Limb (tissue), 2 donors: ENCODE results near the gene ADCY4.

Experiments used
- DNase-seq, 2 donors: peaks; one replicate each; pipeline ENCODE4 v3.0.0-alpha.2; 2016; ENCODE audit errors: extremely low spot score in 2 of 2

Gene ADCY4

DNA sequence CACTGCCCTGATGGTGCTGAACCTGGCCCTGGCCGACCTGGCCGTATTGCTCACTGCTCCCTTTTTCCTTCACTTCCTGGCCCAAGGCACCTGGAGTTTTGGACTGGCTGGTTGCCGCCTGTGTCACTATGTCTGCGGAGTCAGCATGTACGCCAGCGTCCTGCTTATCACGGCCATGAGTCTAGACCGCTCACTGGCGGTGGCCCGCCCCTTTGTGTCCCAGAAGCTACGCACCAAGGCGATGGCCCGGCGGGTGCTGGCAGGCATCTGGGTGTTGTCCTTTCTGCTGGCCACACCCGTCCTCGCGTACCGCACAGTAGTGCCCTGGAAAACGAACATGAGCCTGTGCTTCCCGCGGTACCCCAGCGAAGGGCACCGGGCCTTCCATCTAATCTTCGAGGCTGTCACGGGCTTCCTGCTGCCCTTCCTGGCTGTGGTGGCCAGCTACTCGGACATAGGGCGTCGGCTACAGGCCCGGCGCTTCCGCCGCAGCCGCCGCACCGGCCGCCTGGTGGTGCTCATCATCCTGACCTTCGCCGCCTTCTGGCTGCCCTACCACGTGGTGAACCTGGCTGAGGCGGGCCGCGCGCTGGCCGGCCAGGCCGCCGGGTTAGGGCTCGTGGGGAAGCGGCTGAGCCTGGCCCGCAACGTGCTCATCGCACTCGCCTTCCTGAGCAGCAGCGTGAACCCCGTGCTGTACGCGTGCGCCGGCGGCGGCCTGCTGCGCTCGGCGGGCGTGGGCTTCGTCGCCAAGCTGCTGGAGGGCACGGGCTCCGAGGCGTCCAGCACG is 18.9 kb downstream of the ADCY4 start:
- DNase-seq = no peak

GRCh38 chr14:24315243-24315806 is 19.5 kb downstream of the ADCY4 start:
- no peak for DNase-seq

DNA sequence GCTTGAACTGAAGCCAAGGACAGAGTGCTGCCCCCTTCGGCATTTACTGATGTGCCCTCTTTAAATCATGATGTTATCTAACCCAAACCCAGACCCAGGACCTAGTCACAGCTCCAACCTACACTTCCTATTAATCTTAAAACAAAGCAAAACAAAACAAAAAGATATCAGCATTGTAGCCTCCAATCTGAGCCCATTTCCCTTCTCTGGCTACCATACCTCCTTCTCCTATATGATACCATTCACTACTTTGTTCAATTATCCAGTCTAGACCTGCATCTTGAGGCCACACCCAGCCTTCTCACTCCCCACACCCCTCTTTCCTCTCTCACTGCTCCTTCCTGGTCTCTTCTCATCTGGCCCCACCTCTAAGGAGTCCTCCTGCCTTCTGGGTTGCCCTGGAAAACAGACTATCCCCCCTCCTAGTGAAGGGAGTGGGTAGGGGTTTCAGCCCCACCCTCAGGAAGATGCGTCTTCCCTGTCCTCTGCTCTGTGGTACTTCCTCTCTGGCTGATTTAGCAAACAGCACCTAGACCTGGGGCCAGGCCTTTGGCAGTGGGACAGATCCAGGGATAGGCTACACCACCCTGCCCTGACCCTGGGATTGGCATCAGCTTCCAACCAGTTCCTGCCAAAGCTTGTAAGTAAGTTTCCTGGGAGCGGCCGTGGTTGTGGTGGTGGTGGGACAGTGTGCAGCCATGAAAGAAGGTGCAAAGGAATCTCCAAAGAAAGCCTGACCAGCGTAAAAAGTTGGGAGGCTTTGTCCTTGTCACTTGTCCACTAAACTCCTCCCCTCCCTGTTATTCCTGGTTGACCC is 20.3 kb downstream of the ADCY4 start:
- no peak for DNase-seq

GRCh38 chr14:24313913-24314312 is 21.0 kb downstream of the ADCY4 start:
- no peak for DNase-seq

GRCh38 chr14:24312736-24313507 is 21.9 kb downstream of the ADCY4 start:
- DNase-seq = no peak

DNA sequence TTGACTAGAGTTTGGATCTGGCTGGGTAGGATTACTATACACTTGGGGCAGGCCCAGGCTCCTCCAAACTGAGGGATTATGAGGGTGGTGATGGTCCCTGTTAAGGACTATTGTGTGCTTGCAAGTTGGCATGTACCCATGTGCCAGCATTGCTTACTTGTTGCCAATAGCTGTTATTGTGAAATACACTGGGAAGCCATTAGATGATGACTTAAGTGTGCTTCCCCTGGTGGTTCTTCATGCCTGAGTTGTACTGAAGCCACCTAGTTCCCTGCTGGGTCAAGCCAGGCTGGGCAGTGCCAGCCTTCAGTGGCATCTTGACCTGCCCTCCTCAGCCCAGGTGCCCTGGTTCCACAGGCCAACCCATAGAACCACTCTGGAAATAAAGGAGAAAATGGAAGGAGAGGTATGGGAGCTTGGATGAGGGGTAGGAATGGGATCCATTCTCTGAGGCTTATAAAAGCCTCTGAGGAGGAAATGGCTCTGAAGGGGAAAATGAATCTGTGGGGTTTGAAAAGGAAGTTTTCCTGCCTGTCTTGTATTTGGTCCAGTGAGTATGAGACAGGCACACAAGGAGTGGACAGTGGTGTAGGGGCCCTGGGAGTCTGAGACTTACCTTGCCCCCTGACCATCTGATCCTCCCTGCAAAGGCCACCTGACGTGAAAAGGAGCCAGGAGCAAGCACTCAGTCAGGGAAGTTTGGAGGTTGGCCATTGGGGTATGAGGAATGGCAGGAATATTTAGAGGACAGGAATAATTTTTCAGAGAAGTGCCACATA is 22.8 kb downstream of the ADCY4 start:
- no peak for DNase-seq

DNA sequence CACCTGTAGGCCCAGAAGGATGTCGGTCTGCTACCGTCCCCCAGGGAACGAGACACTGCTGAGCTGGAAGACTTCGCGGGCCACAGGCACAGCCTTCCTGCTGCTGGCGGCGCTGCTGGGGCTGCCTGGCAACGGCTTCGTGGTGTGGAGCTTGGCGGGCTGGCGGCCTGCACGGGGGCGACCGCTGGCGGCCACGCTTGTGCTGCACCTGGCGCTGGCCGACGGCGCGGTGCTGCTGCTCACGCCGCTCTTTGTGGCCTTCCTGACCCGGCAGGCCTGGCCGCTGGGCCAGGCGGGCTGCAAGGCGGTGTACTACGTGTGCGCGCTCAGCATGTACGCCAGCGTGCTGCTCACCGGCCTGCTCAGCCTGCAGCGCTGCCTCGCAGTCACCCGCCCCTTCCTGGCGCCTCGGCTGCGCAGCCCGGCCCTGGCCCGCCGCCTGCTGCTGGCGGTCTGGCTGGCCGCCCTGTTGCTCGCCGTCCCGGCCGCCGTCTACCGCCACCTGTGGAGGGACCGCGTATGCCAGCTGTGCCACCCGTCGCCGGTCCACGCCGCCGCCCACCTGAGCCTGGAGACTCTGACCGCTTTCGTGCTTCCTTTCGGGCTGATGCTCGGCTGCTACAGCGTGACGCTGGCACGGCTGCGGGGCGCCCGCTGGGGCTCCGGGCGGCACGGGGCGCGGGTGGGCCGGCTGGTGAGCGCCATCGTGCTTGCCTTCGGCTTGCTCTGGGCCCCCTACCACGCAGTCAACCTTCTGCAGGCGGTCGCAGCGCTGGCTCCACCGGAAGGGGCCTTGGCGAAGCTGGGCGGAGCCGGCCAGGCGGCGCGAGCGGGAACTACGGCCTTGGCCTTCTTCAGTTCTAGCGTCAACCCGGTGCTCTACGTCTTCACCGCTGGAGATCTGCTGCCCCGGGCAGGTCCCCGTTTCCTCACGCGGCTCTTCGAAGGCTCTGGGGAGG is 23.9 kb downstream of the ADCY4 start, which contains the start of gene LTB4R:
Gene LTB4R (plus strand): TSS at position 857 of the 959 bp plus-strand sequence. CDS start 4,150 bp downstream, outside the sequence.
- peak; percentile 72 to 81 for DNase-seq

DNA sequence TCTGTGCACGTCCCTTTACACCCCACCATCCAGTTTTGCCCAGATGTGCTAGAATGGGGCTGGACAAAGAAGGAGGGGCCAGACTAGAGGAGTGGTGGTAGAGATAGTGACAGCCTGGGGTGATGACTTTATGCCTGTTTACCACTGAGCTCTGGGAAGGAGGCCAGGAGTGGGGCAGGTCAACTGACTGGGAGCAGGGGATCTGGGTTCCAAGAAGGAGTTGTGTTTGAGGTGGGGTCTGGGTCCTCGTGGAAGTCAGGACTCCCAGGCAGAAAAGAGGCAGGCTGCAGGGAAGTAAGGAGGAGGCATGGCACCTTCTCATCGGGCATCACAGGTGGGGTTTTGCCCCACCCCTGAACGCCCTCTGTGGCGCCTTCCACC is 24.6 kb downstream of the ADCY4 start:
- DNase-seq = no peak

DNA sequence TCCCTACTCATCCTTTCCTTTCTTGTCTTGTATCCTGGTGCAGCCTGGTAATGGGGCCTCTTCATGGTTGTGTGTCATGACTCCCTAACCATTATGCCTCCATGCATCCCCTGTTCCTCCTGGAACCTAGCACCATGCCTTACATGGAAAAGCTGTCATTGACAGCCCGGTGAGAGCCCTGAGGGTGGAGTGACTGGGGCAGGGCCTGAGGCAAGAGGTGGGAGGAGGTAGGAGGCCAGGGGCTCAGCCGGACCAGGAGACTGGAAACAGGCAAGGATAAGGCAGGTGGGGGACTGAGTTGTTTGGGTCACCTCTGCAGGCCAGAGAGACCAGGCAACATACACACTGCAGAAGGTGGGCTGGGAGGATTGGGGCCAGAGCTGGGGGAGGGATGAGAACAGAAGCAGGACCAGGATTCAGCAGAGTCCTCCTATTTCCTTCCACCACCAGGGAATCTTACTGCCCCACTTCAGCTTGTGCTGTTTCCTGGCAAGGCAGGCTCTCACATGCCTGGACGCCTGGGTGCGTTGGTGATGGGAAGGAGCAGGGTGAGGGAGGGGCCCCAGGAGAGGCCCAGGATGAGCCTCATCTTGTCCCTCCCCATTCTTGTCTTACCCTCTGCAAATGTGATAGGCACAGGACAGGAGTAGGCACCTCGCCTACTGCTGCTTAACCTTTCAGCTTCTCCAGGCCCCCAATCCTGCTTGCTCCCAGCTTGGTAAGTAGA is 25.2 kb downstream of the ADCY4 start, which contains the start of gene LTB4R2:
Gene LTB4R2 (plus strand): TSS at position 603 of the 727 bp plus-strand sequence. CDS start 525 bp downstream, outside the sequence.
- DNase-seq = no peak

DNA sequence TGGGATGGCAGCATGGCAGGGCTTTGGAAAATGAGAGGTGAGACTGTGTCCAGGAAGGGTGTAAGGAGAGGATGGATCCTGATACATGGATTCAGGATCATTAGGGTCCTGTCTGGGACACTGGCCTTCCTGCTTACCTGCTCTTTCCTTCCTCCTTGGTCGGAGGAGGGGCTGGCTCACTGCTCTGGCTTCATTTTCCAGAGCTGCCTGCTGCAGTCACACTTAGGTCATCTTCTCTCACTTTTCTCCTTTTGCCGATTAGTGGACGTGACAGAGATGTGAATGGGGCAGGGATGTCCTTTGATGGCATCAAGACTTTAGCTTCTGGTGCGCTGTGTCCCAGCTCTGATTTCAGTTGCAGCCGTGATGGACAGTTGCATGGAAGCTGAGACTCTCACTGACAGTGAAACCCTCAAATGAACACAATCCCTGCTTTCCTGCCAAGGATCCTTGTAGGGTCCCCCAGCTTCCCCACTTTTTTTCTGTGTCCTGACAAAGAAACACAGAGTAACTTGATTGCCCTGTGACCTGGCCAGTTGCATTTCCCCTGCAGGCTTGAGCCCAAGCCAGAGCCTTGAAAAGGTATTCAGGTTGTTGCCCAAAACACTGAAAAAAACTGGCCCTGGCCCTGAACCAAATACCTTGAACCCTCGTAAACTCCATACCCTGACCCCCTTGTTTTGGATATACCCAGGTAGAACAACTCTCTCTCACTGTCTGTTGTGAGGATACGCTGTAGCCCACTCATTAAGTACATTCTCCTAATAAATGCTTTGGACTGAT is 26.3 kb downstream of the ADCY4 start:
- DNase-seq = no peak

DNA sequence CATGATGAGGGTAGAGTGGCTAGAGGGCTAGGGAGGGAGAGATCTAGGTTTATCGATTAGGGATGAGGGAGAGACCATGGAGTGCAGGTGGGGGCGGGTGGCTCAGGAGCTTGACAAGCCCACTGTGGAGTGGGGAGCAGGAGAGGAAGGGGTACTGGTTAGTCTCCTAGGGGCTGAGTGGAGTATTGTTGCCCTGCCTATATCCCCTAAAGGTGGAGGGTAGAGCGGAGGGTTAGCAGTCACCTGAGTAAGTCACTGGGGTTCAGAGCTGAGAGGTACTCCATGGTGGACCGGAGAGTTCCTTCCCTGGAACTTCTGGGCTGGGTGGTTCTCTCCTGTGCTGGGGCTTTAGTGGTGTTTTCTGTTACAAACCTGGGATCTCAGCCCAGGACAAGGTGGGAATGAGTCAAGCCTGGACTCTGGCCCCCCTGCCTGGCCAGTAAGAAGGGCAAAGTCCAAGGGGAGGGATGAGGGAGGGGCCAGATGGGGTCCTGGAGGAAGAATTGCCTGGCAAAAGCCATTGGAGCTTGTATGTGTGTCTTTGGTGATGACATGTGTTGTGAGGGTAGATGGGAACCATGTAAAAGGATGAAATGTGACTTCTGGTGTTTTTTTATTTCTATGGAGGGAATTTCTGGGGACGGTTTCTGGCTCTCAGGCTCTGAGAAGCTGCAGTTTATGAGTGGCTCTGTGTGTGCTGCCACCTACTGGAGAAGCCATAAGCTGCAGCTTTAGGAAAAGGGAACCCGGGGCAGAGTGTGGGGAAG is 27.1 kb downstream of the ADCY4 start, which contains the start of gene CIDEB:
Gene CIDEB (minus strand): TSS at position 403 of the 767 bp plus-strand sequence. CDS start 119 bp downstream, at position 284.
- peak; percentile 43 to 70 for DNase-seq

DNA sequence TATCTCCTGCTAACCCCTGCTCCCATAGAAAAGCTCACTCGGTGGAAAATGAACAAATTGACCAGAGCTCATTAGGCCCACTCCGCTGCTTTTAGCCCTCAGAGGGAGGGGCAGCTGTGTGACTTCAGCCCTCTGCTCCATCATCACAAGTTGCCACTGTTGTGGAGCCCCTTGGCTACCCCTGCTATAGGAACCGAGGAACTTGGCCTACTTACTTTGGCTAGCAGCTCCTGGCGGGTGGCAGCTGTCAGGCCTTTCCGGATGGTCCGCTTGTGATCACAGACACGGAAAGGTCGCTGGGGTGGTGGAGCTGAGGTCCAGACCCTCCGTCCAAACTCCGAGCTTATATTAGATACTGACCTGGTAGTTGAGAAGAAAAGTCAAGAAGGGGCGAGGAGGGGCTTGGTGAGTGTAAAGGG is 27.7 kb downstream of the ADCY4 start:
- no peak for DNase-seq

- no peak for DNase-seq
Measured at GRCh38 chr14:24304019-24304387, 30.9 kb downstream of the ADCY4 start.

DNA sequence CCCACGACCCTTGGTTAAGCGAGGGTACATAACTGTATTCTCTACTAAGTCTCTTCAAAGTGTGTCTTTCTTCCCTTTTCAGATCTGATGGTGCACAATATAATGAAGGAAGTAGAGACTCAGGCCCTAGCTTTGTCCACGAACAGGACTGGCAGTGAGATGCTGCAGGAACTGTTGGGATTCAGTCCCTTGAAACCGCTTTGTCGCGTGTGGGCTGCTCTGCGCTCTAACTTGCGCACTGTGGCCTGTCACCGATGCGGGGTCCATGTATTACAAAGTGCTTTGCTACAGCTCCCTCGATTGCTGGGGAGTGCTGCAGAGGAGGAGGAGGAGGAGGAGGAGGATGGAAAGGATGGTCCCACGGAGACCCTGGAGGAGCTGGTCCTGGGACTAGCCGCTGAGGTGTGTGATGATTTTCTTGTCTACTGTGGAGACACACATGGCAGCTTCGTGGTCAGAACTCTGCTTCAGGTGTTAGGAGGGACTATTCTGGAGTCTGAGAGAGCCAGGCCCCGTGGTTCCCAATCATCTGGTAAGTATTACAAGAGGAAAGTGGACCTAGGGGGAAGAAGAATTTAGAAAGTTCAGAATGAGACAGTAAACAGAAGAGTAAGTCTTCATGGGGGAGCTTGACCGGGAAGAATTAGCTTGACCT is 34.4 kb downstream of the ADCY4 start:
- DNase-seq = no peak

DNA sequence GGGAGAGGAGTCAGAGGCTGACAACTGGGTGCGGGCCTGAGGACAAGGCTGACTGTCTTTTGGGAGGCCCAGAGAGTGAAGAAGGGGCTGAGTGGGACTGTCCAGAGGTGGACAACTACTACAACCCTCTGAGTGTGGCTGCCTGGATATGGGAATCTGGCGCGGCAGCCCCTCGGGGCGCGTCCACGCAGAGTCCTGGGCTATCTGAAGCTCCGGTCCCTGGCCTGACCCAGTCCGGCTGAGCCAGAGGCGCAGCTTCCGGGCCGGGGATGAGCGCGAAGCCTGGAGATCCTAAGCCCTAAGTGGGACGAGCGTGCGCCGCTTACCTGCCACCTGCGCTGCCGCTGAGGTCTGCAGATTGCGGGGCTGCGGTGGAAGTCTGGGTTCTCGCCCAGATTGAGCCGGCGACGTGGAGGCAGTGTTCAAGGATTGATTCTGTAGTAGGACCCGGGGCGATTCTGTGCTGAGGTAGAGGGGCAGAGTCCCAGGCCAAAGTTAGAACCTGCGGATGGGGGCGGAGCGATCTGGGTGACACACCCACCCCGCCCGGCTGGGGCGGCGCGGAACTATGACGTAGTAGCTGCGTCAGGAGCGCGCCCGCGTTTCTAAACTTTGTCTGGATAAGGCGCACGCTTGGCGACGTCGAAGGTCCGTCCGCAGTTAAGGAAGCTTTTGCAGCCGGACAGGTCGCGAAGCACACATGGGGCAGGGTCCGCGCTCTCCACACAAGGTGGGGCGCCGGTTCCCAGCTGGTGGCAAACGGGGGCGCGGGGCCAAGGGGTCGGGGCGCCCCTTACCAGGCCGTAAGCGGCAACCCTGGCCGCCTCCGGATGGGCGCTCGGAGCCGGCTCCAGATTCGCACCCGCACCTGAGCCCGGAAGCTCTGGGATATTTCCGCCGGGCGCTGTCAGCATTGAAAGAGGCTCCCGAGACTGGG is 35.3 kb downstream of the ADCY4 start, which contains the start of the genes DHRS1 and NOP9:
Gene DHRS1 (minus strand): TSS at position 526 of the 937 bp plus-strand sequence. CDS start 674 bp downstream, outside the sequence.
Gene NOP9 (plus strand): TSS at position 596 of the 937 bp plus-strand sequence. CDS start 105 bp downstream, at position 701.
- peak; percentile 91 to 96 for DNase-seq
